GM19463 (cell line): ENCODE measurements around the gene PITX3.

Source experiments
- ATAC-seq: cut with Tn5 transposase; IDR thresholded peaks from one replicate; pipeline ENCODE4 v1.9.1; 2021; ENCODE audit warnings: mild to moderate bottlenecking, moderate library complexity; ENCODE audit not compliant: unreplicated experiment

The PITX3 gene

DNA sequence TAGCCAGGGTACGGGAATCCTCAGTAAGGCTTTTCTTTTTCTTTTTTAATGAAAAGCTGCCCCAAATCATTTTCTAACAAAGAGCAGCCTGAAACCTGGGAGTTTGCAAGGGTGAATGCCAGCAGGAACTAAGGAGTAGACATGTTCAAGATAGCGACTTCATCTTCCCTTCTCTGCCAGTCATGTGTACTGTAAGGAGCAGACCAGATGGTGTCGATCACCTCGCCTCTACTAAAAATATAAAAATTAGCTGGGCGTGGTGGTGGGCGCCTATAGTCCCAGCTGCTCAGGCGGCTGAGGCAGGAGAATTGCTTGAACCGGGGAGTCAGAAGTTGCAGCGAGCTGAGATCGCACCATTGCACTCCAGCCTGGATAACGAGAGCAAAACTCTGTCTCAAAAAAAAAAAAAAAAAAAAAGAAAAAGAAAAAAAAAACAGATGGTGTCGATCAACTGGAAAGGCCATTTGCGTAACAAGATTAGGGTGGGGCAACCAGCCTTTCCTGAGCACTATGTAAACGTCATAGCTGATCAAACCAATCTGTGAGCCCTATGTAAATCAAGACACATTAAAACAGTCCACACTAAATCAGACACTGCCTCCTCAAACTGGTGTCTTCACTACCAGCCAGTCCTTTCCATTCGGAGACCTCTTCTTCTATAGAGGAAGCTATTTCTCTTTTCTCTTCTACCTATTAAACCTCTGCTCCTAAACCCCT, 55.3 kb downstream of the PITX3 start:
- ATAC-seq, result no peak

DNA sequence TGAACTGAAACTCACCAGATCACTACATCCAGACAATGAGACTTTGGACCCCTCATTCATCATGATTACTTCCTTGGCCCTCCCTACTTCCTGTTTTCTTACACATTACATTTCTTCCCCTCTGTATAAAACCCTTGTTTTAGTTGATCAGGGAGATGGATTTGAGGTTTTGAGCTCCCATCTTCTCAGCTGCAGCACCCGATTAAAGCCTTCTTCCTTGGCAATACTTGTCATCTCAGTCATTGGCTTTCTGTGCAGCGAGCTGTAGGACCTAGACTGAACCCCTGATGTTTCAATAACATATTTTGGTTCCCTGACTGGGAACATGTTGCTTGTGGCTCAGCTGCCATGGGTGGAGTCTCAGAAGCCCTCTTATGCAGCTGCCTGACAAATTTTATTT, 56.0 kb downstream of the PITX3 start:
- no peak for ATAC-seq

DNA sequence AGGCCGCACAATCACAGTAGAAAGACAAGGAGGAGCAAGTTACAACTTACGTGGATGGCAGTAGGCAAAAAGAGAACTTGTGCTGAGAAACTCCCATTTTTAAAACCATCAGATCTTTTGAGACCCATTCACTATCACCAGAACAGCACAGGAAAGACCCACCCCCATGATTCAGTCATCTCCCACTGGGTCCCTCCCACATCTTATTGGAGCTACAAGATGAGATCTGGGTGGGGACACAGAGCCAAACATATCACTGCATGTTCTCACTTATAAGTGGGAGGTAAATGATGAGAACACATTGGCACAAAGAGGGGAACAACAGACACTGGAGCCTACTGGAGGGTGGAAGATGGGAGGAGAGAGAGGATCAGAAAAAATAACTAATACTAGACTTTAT, 56.7 kb downstream of the PITX3 start:
- no peak for ATAC-seq
